ENCODE measurements around the gene NTHL1.

The NTHL1 gene

DNA sequence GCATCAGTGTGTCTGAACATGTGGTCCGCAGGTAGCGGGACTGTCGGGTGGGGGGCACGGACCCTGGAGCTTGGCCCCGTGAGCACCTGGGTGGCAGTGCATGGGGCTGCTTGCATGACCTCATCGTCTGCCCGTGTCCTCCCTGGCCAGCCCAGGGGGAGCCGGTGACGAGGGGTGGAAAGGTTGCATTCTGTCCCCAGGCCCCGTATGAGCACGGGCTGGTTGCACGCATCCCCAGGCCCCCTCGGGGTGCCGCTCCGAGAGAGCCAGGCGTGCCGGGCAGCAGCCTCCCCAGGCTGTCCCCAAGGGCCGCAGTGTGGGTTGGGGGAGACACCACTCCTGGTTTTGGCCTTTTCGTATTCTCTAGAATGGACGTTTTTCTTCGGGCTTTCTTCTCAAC, 30.1 kb upstream of the NTHL1 start:
- Mint-ChIP-seq H3K36me3 (peaks cover 1% of the 10 kb centered on the region), H3K27ac (no peak overlapping the region), H3K4me1 (no peaks in the 10 kb centered on the region), H3K9me3 (no peaks in the 10 kb centered on the region), H3K27me3 (no peaks in the 10 kb centered on the region), H3K4me3 (no peak overlapping the region)

DNA sequence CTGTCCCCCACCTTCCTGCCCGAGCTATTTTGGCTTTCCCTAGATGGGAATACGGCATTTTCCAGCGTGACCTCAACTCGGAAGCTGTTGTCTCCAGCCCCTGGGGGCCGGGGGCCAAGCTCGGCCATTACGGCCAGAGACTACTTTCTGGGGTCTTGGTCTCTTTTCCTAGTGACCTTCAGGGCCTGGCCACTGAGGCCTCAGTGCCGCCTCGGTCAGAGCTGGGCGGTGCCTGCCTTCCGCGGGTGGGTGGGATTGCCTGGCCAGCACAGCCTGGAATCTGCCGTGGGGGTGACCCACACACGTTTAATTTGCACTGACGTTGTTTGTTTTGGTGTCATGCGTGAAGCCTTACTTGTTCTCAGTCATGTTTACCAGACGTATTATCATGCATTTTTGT, 29.4 kb upstream of the NTHL1 start:
- Mint-ChIP-seq H3K9me3 (no peaks in the 10 kb centered on the region), H3K36me3 (peaks cover 1% of the 10 kb centered on the region), H3K4me3 (no peak overlapping the region), H3K27me3 (no peaks in the 10 kb centered on the region), H3K4me1 (no peaks in the 10 kb centered on the region), H3K27ac (no peak overlapping the region)

DNA sequence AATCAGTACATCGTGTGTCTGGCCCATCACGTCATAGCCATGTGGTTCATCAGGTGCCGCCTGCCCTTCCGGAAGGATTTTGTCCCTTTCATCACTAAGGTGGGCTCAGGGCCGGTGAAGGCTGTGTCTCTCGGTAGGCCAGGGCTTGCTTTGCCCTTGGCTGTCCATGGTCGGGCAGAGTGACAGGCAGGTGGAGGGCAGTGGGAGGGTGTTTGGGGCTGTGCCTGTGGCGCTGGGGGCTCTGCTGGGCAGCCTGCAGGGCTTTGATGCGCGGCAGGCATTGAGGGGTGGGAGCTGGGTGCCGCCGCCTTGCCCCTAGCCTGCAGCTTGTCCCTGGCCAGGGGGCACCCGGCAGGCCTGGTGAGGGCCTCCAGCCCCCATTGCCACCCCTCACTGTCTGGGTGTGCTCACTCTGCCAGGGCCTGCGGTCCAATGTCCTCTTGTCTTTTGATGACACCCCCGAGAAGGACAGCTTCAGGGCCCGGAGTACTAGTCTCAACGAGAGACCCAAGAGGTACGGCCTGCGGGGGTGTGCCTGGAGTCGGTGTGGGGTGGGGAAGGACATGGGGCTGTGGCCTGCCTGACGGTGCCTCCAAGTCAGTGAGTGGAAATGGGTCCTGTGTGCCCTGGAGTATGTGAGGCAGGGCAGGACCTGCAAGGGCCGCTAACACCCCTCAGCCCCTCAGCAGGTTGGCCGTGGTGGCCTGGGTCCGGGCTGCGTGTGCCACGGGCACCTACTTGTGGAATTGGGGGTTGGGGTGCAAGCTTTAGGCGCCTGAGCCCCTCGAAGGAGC, 28.6 kb upstream of the NTHL1 start:
- Mint-ChIP-seq H3K36me3 (peaks cover 1% of the 10 kb centered on the region), H3K27ac (no peak overlapping the region)

DNA sequence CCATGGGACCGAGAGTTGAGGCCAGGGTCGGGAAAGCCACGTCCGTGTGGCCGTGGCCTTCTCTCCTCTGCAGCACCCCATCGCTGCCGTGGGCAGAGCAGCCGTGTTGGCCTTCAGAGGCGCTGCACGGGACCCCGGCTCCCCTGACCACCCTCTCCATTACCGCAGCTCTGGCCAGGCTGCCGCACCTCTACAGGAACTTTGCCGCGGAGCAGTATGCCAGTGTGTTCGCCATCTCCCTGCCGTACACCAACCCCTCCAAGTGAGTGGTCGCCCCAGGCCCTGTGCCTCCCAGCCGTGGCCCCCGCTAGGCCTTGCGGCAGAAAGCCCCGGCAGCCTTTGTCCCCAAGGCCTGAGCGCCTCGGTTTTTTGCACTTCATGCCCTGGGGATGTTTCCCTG, 28.0 kb upstream of the NTHL1 start:
- Mint-ChIP-seq H3K27ac (no peak overlapping the region), H3K36me3 (peaks cover 1% of the 10 kb centered on the region), H3K9me3 (no peaks in the 10 kb centered on the region), H3K4me1 (no peaks in the 10 kb centered on the region), H3K4me3 (no peak overlapping the region), H3K27me3 (no peaks in the 10 kb centered on the region)

More for the DNA sequence above, 28.6 kb upstream of the NTHL1 start:
- no peaks in the 10 kb centered on the region for H3K4me1 Mint-ChIP-seq
- no peaks in the 10 kb centered on the region for H3K27me3 Mint-ChIP-seq
- H3K9me3 Mint-ChIP-seq, result no peaks in the 10 kb centered on the region
- no peak overlapping the region for H3K4me3 Mint-ChIP-seq

DNA sequence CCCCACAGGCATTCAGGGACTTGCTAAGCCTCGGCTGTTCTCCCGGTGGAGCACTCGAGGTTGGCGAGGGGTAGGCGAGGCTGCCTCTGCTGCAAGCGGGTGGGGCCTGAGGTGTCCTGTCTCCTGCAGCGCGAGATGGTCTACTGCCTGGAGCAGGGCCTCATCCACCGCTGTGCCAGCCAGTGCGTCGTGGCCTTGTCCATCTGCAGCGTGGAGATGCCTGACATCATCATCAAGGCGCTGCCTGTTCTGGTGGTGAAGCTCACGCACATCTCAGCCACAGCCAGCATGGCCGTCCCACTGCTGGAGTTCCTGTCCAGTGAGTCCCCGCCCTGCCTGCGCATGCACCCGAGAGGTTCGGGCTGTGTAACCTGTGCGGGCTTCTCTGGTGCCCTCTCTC, 26.4 kb upstream of the NTHL1 start:
- H3K4me3 Mint-ChIP-seq, result no peak overlapping the region
- no peaks in the 10 kb centered on the region for H3K9me3 Mint-ChIP-seq
- H3K27me3 Mint-ChIP-seq, result no peaks in the 10 kb centered on the region
- no peaks in the 10 kb centered on the region for H3K4me1 Mint-ChIP-seq
- H3K36me3 Mint-ChIP-seq, result peaks cover 1% of the 10 kb centered on the region
- no peak overlapping the region for H3K27ac Mint-ChIP-seq

DNA sequence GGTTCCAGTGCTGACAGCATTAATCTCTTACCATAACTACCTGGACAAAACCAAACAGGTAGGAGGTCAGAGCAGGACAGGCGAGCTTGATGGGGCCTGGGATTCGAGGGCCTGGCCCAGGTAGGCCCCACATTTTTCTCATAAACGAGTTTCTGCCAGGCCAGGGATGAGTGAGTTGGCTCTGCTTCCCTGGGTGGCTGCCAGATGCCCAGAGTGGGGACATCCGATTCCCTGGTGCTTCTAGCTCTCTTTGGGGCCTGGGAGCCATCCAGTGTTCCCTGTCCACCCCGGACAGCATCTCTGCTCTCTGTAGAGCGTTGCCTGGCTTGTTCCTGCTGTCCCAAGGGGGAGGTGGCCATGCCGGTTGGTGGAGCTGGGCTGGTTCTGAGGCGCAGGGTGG, 25.3 kb upstream of the NTHL1 start:
- Mint-ChIP-seq H3K36me3 (peaks cover 1% of the 10 kb centered on the region), H3K4me1 (no peaks in the 10 kb centered on the region), H3K9me3 (no peaks in the 10 kb centered on the region), H3K27me3 (no peaks in the 10 kb centered on the region), H3K27ac (no peak overlapping the region), H3K4me3 (no peak overlapping the region)

DNA sequence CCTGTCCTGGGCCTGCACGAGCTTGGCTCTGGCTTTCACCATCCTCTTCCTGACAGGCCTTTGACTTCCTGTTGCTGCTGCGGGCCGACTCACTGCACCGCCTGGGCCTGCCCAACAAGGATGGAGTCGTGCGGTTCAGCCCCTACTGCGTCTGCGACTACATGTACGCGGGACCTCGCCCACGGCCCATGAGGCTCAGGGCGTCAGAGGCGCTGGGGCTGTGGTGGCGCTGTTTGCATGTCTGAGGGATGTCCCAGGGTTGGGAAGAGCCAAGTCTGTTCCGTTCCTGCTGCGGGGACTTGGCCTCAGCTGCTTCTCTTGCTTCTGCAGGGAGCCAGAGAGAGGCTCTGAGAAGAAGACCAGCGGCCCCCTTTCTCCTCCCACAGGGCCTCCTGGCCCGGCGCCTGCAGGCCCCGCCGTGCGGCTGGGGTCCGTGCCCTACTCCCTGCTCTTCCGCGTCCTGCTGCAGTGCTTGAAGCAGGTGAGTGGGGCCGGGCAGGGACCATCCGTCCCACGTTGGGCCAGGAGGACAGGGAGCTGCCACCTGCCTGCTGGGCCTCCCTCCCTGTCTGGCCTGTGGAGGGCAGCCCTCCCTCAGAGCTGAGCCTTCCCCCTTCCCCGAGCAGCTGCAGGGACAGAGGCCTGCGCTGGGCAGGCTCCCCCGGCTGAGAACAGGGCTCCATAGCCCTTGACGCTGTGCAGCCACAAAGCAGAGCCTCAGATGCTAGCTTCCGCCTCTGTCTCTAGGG, 24.0 kb upstream of the NTHL1 start:
- Mint-ChIP-seq H3K9me3 (no peaks in the 10 kb centered on the region), H3K27me3 (no peaks in the 10 kb centered on the region), H3K4me3 (no peak overlapping the region), H3K36me3 (peaks cover 1% of the 10 kb centered on the region), H3K4me1 (no peaks in the 10 kb centered on the region), H3K27ac (no peak overlapping the region)

DNA sequence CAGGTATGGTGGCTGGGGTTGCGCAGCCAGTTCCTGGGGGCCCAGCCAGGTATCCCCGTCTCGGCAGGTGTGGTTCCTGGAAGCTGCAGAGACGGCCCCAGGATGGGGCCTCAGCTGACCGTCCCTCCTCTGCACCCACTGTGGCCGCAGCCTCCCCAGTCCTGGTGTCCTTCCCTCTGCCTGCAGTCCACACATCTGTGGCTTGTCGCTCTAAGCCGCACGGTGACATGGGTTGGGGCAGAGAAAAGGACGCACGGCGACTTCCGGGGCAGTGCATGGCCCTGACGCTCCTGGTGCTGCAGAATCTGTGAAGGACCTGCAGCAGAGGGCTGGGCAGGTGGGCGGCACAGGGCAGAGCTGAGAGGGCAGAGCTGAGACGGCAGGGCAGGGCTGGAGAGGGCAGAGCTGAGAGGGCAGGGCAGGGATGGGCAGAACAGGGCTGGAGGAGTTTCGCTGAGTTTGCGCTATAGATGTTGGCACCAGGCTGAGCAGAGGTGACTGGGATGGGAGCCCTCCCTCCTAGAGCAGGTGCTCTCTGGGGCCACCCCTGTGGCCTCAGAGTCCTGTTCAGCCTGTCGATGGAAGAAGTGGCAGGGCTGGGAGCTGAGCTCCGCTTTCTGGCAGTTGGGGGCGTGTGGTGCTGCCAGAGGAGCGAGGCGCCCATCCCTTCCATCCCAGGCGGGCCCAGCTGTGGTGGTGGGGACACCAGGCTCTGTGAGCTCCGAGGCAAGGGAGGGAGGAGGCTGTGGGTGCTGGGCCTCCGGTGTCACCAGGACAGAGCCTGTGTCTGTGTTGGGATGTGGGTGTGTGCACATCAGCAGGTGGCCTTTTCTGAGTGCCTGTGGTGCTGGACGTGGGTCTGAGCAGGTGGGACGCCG, 23.2 kb upstream of the NTHL1 start:
- Mint-ChIP-seq H3K36me3 (peaks cover 5% of the 10 kb centered on the region), H3K27ac (no peak overlapping the region)

DNA sequence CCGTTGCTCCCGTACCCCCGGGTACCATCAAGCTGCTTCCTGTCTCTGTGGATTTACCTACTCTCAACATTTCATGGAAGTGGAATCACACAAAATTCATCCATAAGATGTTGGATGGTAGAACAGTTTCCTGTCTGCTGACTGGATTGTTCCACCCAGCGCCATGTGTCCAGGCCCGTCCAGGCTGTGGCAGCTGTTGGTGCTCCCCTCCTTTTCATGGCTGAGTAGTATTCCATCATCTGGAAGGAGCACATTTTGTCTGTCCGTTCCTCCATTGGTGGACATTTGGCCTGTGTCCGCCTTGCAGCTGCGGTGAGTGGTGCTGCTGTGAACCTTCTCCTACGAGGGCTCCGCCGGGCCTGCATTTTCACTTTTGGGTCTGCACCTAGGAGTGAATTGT, 18.5 kb upstream of the NTHL1 start:
- no peaks in the 10 kb centered on the region for H3K4me1 Mint-ChIP-seq
- H3K9me3 Mint-ChIP-seq, result no peaks in the 10 kb centered on the region
- H3K36me3 Mint-ChIP-seq, result peaks cover 6% of the 10 kb centered on the region
- H3K4me3 Mint-ChIP-seq, result no peak overlapping the region
- no peaks in the 10 kb centered on the region for H3K27me3 Mint-ChIP-seq
- H3K27ac Mint-ChIP-seq, result no peak overlapping the region

More for the DNA sequence above, 23.2 kb upstream of the NTHL1 start:
- H3K27me3 Mint-ChIP-seq, result no peaks in the 10 kb centered on the region
- H3K4me3 Mint-ChIP-seq, result no peak overlapping the region
- H3K9me3 Mint-ChIP-seq, result no peaks in the 10 kb centered on the region
- no peaks in the 10 kb centered on the region for H3K4me1 Mint-ChIP-seq

DNA sequence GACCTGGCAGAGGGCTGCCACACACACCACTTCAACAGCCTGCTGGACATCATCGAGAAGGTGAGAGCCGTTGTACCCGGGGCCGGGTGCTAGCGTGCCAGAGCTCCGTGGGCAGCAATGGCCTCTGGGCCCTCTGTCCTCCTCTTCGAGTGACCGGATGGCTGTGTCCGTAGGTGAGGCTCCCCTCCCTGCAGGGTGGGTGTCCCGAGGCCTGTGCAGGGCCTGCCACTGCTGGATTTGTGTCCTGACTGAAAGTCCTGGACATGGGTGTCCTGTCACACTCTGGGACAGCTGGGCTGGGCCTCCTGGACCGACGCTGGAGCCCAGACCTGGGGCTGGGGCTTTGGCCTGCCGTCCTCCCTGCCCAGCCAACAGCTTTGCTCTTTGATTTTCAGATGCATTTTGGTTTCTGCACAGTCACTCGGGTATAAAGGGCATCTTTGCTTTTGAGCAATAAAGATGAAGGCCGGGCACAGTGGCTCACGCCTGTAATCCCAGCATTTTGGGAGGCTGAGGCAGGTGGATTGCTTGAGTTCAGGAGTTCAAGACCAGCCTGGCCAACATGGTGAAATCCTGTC, 16.8 kb upstream of the NTHL1 start:
- no peaks in the 10 kb centered on the region for H3K9me3 Mint-ChIP-seq
- no peaks in the 10 kb centered on the region for H3K27me3 Mint-ChIP-seq
- no peaks in the 10 kb centered on the region for H3K4me1 Mint-ChIP-seq
- peaks cover 6% of the 10 kb centered on the region for H3K36me3 Mint-ChIP-seq
- no peak overlapping the region for H3K27ac Mint-ChIP-seq
- H3K4me3 Mint-ChIP-seq, result no peak overlapping the region

DNA sequence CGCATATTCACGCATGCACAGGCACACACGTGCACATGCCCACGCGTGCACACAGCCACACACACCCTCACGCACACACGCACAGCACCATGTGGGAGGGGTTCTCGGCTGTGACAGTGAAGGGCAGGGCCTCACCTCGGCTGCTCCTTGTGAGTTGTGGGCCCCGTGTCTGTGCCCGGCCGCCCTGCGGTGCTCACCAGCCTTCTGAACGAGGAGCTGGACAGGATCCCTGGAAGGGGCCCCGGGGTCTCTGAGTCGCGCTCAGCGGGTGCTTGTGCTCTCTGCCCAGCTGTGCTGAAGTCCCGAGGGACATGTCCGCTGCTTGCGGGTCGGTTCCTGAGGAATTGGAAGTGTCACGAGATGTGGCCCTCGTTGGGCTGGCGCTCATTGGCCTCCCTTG, 16.2 kb upstream of the NTHL1 start:
- Mint-ChIP-seq H3K27me3 (no peaks in the 10 kb centered on the region), H3K36me3 (peaks cover 6% of the 10 kb centered on the region), H3K27ac (no peak overlapping the region), H3K4me1 (no peaks in the 10 kb centered on the region), H3K4me3 (no peak overlapping the region), H3K9me3 (no peaks in the 10 kb centered on the region)

DNA sequence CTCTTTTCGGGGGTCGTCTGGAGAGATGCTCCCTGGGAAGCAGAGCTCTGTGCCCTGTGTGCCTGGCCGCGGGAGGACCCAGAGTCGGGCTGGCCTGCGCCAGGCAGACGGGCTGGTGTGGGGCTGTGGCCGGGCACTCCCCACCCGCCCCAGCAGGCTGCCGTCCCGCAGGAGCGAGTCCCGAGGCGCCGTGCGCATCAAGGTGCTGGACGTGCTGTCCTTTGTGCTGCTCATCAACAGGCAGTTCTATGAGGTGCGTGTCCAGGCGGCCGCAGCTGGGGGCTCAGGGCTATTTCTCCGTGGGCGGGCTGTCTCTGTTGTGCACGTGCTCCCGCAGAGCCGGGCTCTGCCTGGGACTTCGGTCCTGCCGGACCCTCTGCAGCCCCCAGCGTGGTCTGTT, 15.2 kb upstream of the NTHL1 start:
- Mint-ChIP-seq H3K4me1 (no peaks in the 10 kb centered on the region), H3K36me3 (peaks cover 6% of the 10 kb centered on the region), H3K4me3 (no peak overlapping the region), H3K9me3 (no peaks in the 10 kb centered on the region), H3K27ac (no peak overlapping the region), H3K27me3 (no peaks in the 10 kb centered on the region)

DNA sequence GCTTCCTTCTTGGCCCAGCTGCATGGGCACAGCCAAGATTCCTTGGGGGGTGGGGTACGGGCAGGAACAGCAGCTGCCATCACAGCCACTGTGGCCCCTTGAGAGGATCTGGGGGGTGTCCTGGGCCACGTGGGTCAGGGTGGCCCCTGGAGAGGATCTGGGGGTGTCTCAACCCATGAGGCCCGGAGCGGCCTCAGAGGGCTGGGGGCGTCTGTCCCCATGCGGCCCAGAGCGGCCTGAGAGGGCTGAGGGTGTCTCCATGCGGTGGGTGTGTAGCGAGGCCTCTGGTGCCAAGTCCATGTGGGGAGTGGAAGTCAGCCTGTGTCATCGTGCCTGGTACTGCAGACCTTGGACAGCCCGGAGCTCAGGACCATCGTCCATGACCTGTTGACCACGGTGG, 13.9 kb upstream of the NTHL1 start:
- no peak overlapping the region for H3K27ac Mint-ChIP-seq
- H3K9me3 Mint-ChIP-seq, result no peaks in the 10 kb centered on the region
- no peaks in the 10 kb centered on the region for H3K27me3 Mint-ChIP-seq
- peaks cover 6% of the 10 kb centered on the region for H3K36me3 Mint-ChIP-seq
- no peaks in the 10 kb centered on the region for H3K4me1 Mint-ChIP-seq
- no peak overlapping the region for H3K4me3 Mint-ChIP-seq

DNA sequence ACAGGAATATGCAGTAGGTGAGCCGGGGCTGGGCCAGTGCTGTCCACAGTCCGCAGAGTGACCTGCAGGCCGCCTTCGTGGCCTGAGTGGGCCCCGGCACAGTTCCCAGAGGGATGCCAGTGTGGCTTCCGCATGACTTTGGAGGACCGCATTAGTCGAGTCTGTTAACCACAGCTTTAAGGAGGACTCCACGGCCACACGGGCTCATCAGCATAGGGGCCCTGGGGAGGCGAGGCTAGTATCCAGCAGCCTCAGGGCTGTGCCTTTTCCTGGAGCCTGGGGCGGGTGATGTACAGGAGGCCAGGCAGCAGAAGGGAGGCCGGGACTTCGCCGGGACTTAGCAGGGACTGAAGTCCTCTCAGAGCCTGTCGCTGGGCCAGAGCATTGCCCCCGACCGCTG, 13.4 kb upstream of the NTHL1 start:
- Mint-ChIP-seq H3K36me3 (peaks cover 3% of the 10 kb centered on the region), H3K4me3 (no peak overlapping the region), H3K9me3 (no peaks in the 10 kb centered on the region), H3K27ac (no peak overlapping the region), H3K27me3 (no peaks in the 10 kb centered on the region), H3K4me1 (no peaks in the 10 kb centered on the region)

DNA sequence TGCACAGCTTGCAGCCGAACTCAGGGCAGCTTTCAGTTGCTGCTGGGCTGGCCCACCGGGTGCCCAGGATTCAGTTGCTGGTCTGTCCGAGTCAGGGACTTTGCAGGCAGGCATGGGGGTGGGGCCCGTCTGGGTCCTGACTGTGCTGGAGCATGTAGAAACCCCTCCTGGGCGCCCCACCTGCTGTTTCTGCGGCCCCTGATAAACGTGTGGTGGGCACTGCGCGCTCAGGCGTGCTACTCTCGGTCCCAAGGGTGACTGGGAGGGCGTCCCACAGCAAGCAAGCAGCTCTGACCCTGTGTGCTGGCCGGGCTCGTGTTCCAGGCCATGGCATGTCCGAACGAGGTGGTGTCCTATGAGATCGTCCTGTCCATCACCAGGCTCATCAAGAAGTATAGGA, 12.7 kb upstream of the NTHL1 start:
- no peaks in the 10 kb centered on the region for H3K4me1 Mint-ChIP-seq
- no peak overlapping the region for H3K27ac Mint-ChIP-seq
- no peaks in the 10 kb centered on the region for H3K27me3 Mint-ChIP-seq
- H3K9me3 Mint-ChIP-seq, result no peaks in the 10 kb centered on the region
- H3K4me3 Mint-ChIP-seq, result no peak overlapping the region
- H3K36me3 Mint-ChIP-seq, result peaks cover 2% of the 10 kb centered on the region
